Activated T-cell treated with anti-CD3 and anti-CD28 coated beads for 48 hours (primary cell): ENCODE results near the gene MYH14.

Source experiments
- DNase-seq: peaks from one replicate; pipeline ENCODE4 v3.0.0-alpha.2; 2020; ENCODE audit warnings: low read depth

Gene MYH14

GRCh38 chr19:50292216-50292827 lies 88.9 kb downstream of the MYH14 start:
- DNase-seq: no peak

GRCh38 chr19:50293263-50294004 lies 90.0 kb downstream of the MYH14 start:
- no peak for DNase-seq

- no peak for DNase-seq
Measured at GRCh38 chr19:50300051-50300450, 96.6 kb downstream of the MYH14 start.

GRCh38 chr19:50300814-50301606 lies 97.6 kb downstream of the MYH14 start:
- no peak for DNase-seq

DNA sequence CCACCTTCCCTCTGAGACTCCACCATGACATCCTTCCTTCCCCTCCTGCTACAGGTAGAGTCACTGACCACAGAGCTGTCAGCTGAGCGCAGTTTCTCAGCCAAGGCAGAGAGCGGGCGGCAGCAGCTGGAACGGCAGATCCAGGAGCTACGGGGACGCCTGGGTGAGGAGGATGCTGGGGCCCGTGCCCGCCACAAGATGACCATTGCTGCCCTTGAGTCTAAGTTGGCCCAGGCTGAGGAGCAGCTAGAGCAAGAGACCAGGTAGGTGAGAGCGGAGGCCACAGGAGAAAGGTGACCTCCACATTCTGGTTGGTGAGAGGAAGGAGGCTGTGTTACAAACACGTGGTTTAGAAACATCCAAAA lies 98.2 kb downstream of the MYH14 start:
- no peak for DNase-seq

GRCh38 chr19:50303558-50303957 lies 100.1 kb downstream of the MYH14 start:
- no peak for DNase-seq

- DNase-seq: no peak
Measured at GRCh38 chr19:50308991-50309390, 105.6 kb downstream of the MYH14 start.

DNA sequence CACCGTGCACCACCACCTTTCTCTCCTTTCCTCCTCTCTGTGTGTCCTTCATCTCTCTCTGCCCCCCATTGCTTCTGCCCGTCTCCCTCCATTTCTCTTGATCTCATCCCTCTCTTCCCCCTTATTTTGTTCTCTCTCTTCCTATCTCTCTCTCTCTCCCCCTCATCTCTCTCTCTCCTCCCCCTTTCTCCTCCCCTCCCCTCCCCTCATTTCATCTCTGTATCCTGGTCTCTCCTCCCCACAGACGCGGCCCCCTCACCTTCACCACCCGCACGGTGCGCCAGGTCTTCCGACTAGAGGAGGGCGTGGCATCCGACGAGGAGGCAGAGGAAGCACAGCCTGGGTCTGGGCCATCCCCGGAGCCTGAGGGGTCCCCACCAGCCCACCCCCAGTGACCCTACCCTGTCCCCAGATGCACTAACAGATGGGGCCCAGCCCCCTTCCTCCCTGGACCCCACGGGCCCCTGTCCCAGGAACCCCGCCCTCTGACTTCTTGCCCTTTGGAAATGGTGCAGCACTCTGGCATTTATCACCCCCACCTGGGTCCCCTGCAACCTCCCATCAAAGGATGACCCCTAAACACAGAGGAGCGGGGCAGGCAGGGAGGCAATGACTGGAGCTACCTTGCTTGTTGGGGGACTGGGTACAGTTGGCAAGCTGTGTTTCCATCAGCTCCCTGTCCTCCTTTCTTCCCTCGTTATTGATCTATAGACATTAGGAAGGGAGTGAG lies 106.1 kb downstream of the MYH14 start:
- DNase-seq: no peak

DNA sequence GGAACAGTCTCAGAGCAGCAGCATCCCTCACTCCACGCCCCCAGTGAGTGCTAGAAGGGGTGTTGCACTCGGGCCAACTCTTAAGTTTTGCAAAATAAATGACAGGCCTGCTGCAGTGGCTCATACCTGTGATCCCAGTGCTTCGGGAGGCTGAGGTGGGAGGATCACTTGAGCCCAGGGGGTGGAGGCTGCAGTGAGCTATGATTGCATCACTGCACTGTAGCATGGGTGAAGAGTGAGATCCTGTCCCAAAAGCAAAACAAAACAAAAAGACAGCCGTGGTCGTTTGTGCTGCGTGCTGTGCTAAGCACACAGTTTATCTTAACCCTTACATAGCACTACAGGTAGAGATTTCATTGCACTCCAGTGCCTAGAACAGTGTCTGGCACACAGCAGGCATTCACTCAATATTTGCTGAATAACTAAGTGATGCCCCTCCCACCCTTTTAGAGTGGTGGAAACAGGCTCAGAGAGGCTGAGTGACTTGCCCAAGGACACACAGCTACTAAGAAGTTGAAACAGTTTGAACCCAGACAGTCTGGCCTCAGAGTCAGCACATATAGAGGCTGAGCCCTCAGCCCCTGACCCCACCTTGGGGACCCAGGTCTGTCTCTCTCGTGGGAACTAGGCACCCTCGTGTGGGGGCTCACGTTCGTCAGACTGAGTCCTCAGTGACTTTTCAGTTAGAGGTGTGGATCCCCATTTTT lies 107.5 kb downstream of the MYH14 start:
- no peak for DNase-seq

DNA sequence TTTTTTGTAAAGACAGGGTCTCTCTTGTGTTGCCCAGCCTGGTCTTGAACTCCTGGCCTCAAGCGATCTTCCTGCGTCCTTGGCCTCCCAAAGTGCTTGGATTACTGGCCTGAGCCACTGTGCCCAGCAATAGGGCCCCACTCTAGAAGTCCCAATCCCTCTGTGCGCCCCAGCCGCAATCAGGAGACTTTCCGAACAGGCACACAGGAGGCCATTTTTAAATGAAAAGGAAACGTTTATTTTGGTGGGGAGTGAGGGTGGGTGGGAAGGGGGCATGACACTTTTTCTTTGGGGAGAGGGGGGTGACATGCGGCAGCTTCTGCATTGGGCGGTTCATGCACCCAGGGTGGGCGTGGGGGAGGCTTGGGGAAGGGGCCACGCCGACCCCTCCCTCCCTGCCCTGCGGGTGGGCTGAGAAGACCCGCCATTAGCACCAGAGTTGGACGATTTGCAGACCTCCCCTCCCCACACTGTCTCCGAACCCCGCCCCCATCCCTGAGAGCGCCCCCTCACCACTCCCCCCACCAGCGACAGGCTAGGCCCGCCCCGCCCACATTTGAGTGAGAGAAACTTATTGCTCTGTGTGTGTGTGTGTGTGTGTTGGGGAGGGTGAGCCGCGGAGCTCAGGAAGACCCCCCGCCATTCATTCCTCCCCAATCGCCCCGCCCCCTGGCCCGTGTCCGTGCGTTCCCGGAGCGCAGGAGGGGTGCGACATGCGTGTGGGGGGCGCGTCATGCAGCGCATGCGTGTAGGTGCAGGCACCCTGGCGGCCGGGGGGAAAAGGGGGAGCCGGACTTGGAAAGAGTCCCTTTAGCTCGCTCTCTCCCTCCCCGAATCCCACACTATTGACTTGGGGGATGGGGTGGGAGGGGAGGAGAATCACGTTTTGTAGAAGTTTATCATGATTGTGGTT lies 108.6 kb downstream of the MYH14 start:
- DNase-seq: no peak

DNA sequence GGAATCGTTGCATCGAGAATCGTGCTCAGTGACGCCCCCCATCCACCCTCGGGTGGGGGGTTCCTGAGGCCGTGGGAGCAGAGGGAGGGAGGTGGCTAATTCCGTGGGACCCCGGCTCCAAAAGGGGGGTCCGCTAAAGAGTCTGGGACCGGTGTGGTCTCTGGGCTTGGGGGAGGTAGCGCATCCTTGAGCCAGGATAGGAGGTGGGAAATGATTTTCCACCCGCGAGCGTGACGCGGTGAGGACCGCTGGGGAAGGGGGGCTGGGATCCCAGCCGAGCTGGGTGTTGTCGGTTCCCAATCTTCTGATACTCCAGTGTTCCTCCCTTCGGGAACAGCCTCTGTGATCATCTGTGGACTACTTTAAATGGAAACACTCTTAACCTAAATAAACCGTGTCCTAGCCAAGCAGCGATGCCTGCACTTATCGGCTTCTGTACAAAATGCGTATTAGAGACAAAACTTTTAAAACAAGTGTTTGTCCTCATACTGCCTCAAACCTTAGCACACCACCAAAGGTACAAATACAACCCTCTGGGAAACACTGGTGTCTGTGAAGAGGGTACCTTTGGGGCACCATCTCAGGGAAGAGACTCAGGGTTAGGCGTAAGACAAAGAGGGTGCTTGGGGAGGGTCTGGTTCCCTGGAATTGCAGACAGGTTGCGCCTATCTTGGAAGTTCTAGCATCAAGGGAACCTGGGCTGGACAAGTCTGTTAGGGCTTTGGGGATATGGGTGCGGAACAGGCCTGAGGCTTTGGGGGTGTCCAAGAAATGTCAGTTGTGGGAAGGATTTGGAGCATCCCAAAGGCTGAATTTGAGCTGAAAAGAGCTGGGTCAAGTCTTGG lies 109.8 kb downstream of the MYH14 start:
- no peak for DNase-seq

- no peak for DNase-seq
Measured at GRCh38 chr19:50313812-50314536, 110.6 kb downstream of the MYH14 start.

DNA sequence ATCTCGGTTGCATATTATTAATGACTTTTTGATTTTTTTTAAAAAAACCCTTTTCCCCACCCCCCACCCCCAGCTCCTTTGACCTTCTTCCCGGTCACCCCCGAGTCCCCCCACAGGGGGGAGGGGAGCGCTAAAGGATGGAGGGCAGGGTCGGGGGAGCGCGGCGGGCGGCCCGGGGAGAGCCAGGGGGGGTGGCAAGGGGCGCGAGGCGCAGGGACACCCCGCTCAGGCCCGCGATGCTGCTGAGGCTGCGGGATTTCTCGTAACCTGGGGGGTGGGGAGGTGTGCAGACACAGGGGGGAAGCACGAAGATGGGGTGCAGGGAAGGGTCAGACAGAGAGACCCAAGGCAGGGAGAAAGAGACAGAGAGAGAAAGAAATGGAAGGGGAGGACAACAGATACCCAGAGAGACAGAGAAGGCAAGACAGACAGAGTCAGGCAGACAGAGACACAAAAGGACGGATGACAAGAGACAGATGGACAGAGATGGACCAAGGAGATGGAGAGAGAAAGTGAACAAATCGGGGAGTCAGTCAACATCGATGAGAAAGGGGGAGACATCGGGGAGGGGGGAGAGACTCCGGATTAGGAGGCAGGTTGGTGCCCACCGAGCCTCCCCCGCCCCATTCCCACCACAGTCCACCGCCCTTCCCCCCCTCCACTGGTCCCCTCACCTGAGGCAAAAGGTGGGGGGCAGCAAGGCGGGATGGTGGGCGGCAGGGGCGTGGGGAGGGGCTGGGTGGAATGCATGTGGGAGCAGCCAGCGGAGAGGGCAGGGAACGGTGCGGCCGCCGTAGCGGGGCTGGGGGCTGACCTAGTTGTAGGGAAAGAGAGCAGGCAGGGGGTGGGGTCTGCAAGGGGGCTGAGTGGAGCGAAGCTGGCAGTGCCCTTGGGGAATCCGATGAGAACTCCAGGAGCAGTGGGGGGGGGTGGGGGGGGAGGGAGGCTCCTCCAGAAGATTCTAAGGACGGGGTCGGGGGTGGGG lies 111.6 kb downstream of the MYH14 start:
- no peak for DNase-seq

GRCh38 chr19:50315773-50316448 lies 112.5 kb downstream of the MYH14 start:
- DNase-seq: peak; percentile 32

DNA sequence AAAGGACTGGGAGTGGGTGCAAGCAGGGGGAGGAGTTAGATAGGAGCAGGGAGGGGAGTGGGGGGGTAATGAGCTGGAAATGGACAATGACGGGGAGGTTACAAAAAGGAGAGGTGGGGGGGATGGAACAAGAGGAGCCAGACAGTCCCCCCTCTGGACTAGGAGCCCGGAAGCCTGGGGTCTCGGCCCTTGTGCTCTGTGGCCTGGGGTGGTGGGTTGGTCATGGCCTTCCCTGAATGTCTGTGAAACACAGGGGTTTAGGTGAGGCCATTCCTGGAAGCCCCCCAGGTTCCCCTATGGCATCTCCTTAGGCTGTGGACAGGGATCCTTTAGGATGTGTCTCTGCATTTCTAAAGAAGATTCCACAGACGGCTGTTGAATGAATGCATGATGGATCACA lies 113.7 kb downstream of the MYH14 start:
- no peak for DNase-seq

- DNase-seq: no peak
Measured at GRCh38 chr19:50318438-50318837, 115.0 kb downstream of the MYH14 start.

- no peak for DNase-seq
Measured at GRCh38 chr19:50319156-50319555, 115.7 kb downstream of the MYH14 start.
